Measurements from ENCODE around the gene CSRNP3. TPM values are rescaled to one million over a fixed set of nuclear protein-coding genes. Genes with fewer than 3 reads are reported as not detected.

CSRNP3 gene
- total and polyA plus RNA-seq, 2 experiments from 2014 or later = 3.0 to 14.0 TPM

GRCh38 chr2:165472922-165473321 is 3.4 kb downstream of the CSRNP3 start:
- Histone ChIP-seq H3K36me3 (replicated peaks; ENCODE audit: insufficient read depth, low read depth) (no peaks in the 10 kb centered on the region), H4K20me1 (ENCODE audit: insufficient read depth, poor library complexity, severe bottlenecking) (no peaks in the 10 kb centered on the region), H3K4me1 (ENCODE audit: insufficient read depth) (peaks cover 8% of the 10 kb centered on the region), H3K4me2 (peak overlapping the region; percentile 71), H3K9me3 (ENCODE audit: low read depth) (no peaks in the 10 kb centered on the region), H3K27ac (no peak overlapping the region), H2AFZ (no peak overlapping the region), H3K9me2 (replicated peaks; ENCODE audit: insufficient read depth) (no peaks in the 10 kb centered on the region), H3K27me3 (no peaks in the 10 kb centered on the region), H3K4me3 (no peak overlapping the region), H3K79me2 (peaks cover 66% of the 10 kb centered on the region)
- no peak for DNase-seq (ENCODE audit: low spot score)
- 72% methylated on average over 3 of the region's 3 CpGs for WGBS (ENCODE audit: low lambda C conversion rate, missing lambda C conversion rate)
- no peak for TF ChIP-seq CTCF (IDR thresholded peaks at IDR 0.05; ENCODE audit: poor library complexity)

- WGBS (ENCODE audit: low lambda C conversion rate, missing lambda C conversion rate) = 45% methylated on average over 3 of the region's 3 CpGs
- H3K27ac ChIP-seq = no peak overlapping the region
Measured at GRCh38 chr2:165474619-165475276, 5.2 kb downstream of the CSRNP3 start.

GRCh38 chr2:165475277-165476004 is 5.9 kb downstream of the CSRNP3 start:
- TF ChIP-seq CTCF (IDR thresholded peaks at IDR 0.05; ENCODE audit: poor library complexity) = no peak
- no peak for TF ChIP-seq EZH2 (IDR thresholded peaks at IDR 0.05; ENCODE audit: borderline replicate concordance)
- TF ChIP-seq EZH2phosphoT487 (IDR thresholded peaks at IDR 0.05; ENCODE audit: low read depth, severe bottlenecking, unreplicated experiment) = no peak
- H3K4me3 ChIP-seq = no peak overlapping the region
- WGBS (ENCODE audit: low lambda C conversion rate, missing lambda C conversion rate) = 69% methylated on average over 6 of the region's 6 CpGs
- DNase-seq (ENCODE audit: low spot score) = no peak
- no peaks in the 10 kb centered on the region for H3K27me3 ChIP-seq
- peaks cover 8% of the 10 kb centered on the region for H3K4me1 ChIP-seq (ENCODE audit: insufficient read depth)
- H3K27ac ChIP-seq = no peak overlapping the region
- H3K4me2 ChIP-seq = no peak overlapping the region
- no peaks in the 10 kb centered on the region for H3K9me3 ChIP-seq (ENCODE audit: low read depth)
- no peaks in the 10 kb centered on the region for H4K20me1 ChIP-seq (ENCODE audit: insufficient read depth, poor library complexity, severe bottlenecking)
- H3K36me3 ChIP-seq (replicated peaks; ENCODE audit: insufficient read depth, low read depth) = no peaks in the 10 kb centered on the region
- H2AFZ ChIP-seq = no peak overlapping the region
- no peaks in the 10 kb centered on the region for H3K9me2 ChIP-seq (replicated peaks; ENCODE audit: insufficient read depth)
- peaks cover 68% of the 10 kb centered on the region for H3K79me2 ChIP-seq

More at GRCh38 chr2:165474619-165475276, 5.2 kb downstream of the CSRNP3 start:
- no peak overlapping the region for H3K4me3 ChIP-seq
- no peak for TF ChIP-seq EZH2 (IDR thresholded peaks at IDR 0.05; ENCODE audit: borderline replicate concordance)
- no peak for TF ChIP-seq EZH2phosphoT487 (IDR thresholded peaks at IDR 0.05; ENCODE audit: low read depth, severe bottlenecking, unreplicated experiment)
- TF ChIP-seq CTCF (IDR thresholded peaks at IDR 0.05; ENCODE audit: poor library complexity) = no peak
- H3K79me2 ChIP-seq = peaks cover 72% of the 10 kb centered on the region
- H3K4me1 ChIP-seq (ENCODE audit: insufficient read depth) = peaks cover 8% of the 10 kb centered on the region
- DNase-seq (ENCODE audit: low spot score) = no peak
- no peaks in the 10 kb centered on the region for H4K20me1 ChIP-seq (ENCODE audit: insufficient read depth, poor library complexity, severe bottlenecking)
- H3K4me2 ChIP-seq = no peak overlapping the region
- no peaks in the 10 kb centered on the region for H3K27me3 ChIP-seq
- no peak overlapping the region for H2AFZ ChIP-seq
- no peaks in the 10 kb centered on the region for H3K9me3 ChIP-seq (ENCODE audit: low read depth)
- H3K9me2 ChIP-seq (replicated peaks; ENCODE audit: insufficient read depth) = no peaks in the 10 kb centered on the region
- no peaks in the 10 kb centered on the region for H3K36me3 ChIP-seq (replicated peaks; ENCODE audit: insufficient read depth, low read depth)

All from hepatocyte (in vitro differentiated cells).